GM12878 (cell line): ENCODE data around the gene P2RY11. TPM values are rescaled to one million over a fixed set of nuclear protein-coding genes. Genes with fewer than 3 reads are reported as not detected.

ENCODE experiments used
- ATAC-seq: fragments of 200-7000 bp; cut with Tn5 transposase; 3 replicates; pipeline ENCODE4 v1.9.1; 2020; ENCODE audit warnings: mild to moderate bottlenecking, moderate library complexity
- BruUV-seq: library from RNA; stranded (reverse); fragments of 400-500 nt; replicated peaks from 2 replicates; lab custom pipeline; 2021; lab: Mats Ljungman, UMichigan
- CTCF ChIA-PET: fragments of 300-600 bp; sonication (Branson Sonifier 250); formaldehyde crosslinking; extraction: SDS; loops from one replicate; lab custom pipeline; 2021; ENCODE audit warnings: inconsistent platforms; lab: Yijun Ruan, JAX
- POLR2A ChIA-PET: fragments of 350-600 bp; formaldehyde crosslinking; extraction: SDS; loops from one replicate; lab custom pipeline; 2021; ENCODE audit warnings: inconsistent platforms; lab: Charles Lee
- RAD21 ChIA-PET: fragments of 300-600 bp; sonication (Branson Sonifier 250); formaldehyde crosslinking; loops from one replicate; lab custom pipeline; 2023; ENCODE audit warnings: antibody characterized with exemption; ENCODE audit not compliant: unreplicated experiment; lab: Charles Lee
- SMC1A ChIA-PET: fragments of 300-600 bp; sonication (Branson Sonifier 250); formaldehyde crosslinking; loops from one replicate; lab custom pipeline; 2023; ENCODE audit not compliant: unreplicated experiment, uncharacterized antibody; lab: Charles Lee
- DNase-seq: peaks from one replicate; pipeline ENCODE4 v3.0.0-alpha.2; 2011; ENCODE audit warnings: low read depth, low spot score
- FAIRE-seq: peaks from 3 replicates; lab custom pipeline; 2011; peaks lifted over from hg19 to GRCh38; lab: Jason Lieb, UNC
- H2AFZ ChIP-seq: 2 replicates; pipeline ENCODE4 v1.6.0; 2011; ENCODE audit warnings: low read depth, low read length, control low read depth; ENCODE audit not compliant: control insufficient read depth
- H3K27ac ChIP-seq: 2 replicates; pipeline ENCODE4 v1.5.1; 2011; ENCODE audit warnings: control low read depth; ENCODE audit not compliant: control insufficient read depth, insufficient read depth
- H3K27me3 ChIP-seq, 2 experiments: replicated peaks in 1 of 2; 2 replicates each; pipeline versions ENCODE4 v1.6.0 to v1.6.1; 2011; ENCODE audit warnings: low read length in 1 of 2; ENCODE audit not compliant: control insufficient read depth in 2 of 2, insufficient read depth in 2 of 2
- H3K36me3 ChIP-seq, 2 experiments: 2 replicates each; pipeline ENCODE4 v1.5.1; 2011; ENCODE audit warnings: low read length in 1 of 2; ENCODE audit not compliant: control insufficient read depth in 2 of 2, insufficient read depth in 2 of 2
- H3K4me1 ChIP-seq: 2 replicates; pipeline ENCODE4 v1.6.1; 2011; ENCODE audit warnings: mild to moderate bottlenecking, low read length, moderate library complexity, mixed read lengths; ENCODE audit not compliant: control insufficient read depth, insufficient read depth
- H3K4me2 ChIP-seq: 2 replicates; pipeline ENCODE4 v1.6.0; 2011; ENCODE audit warnings: control low read depth; ENCODE audit not compliant: control insufficient read depth, insufficient read depth
- H3K4me3 ChIP-seq: fragments of 200-600 bp; sonication (generic); 2 replicates; pipeline ENCODE4 v1.5.1; 2016
- H3K79me2 ChIP-seq: 2 replicates; pipeline ENCODE4 v1.6.0; 2011; ENCODE audit warnings: low read length; ENCODE audit not compliant: control insufficient read depth, insufficient read depth
- H3K9ac ChIP-seq: 2 replicates; pipeline ENCODE4 v1.8.0; 2011; ENCODE audit warnings: low read length, control low read depth, mixed read lengths; ENCODE audit not compliant: control insufficient read depth, insufficient read depth
- H3K9me3 ChIP-seq: replicated peaks from 3 replicates; pipeline ENCODE4 v1.5.1; 2011; ENCODE audit warnings: mild to moderate bottlenecking, low read length; ENCODE audit not compliant: control insufficient read depth, insufficient read depth
- H4K20me1 ChIP-seq: 2 replicates; pipeline ENCODE4 v1.6.0; 2011; ENCODE audit not compliant: control insufficient read depth, insufficient read depth
- ATF7 ChIP-seq: fragments of 450-650 bp; IDR thresholded peaks from 2 replicates; pipeline ENCODE4 v1.6.1; 2016; ENCODE audit warnings: low read depth, mild to moderate bottlenecking
- ETV6 ChIP-seq, 2 experiments: fragments of 450-650 bp in 1 of 2; IDR thresholded peaks in 1 of 2; conservative IDR thresholded peaks in 1 of 2; 2 replicates each; pipeline ENCODE4 v1.6.1; 2014; ENCODE audit warnings: antibody characterized with exemption in 1 of 2, borderline replicate concordance in 1 of 2, low read depth in 1 of 2, mild to moderate bottlenecking in 1 of 2, moderate library complexity in 1 of 2
- MEF2B ChIP-seq: fragments of 450-650 bp; IDR thresholded peaks from 2 replicates; pipeline ENCODE4 v1.6.1; 2018; ENCODE audit warnings: mild to moderate bottlenecking, moderate library complexity; ENCODE audit not compliant: partially characterized antibody, poor library complexity, severe bottlenecking
- MTA3 ChIP-seq: IDR thresholded peaks from 2 replicates; pipeline ENCODE4 v1.6.1; 2012; ENCODE audit warnings: low read length, inconsistent platforms, borderline replicate concordance
- NFYA ChIP-seq: IDR thresholded peaks from 2 replicates; pipeline ENCODE4 v1.6.1; 2011; ENCODE audit warnings: low read depth, mild to moderate bottlenecking, low read length, improper control_type of control experiment, borderline replicate concordance
- PKNOX1 ChIP-seq: fragments of 450-650 bp; IDR thresholded peaks from 2 replicates; pipeline ENCODE4 v1.6.1; 2016; ENCODE audit warnings: mild to moderate bottlenecking
- SPI1 ChIP-seq: IDR thresholded peaks from 2 replicates; pipeline ENCODE4 v1.6.1; 2011; ENCODE audit warnings: low read depth, mild to moderate bottlenecking, low read length, moderate library complexity, borderline replicate concordance; ENCODE audit not compliant: insufficient read depth
- TCF12 ChIP-seq: IDR thresholded peaks from 2 replicates; pipeline ENCODE4 v1.6.1; 2011; ENCODE audit warnings: low read depth, mild to moderate bottlenecking, low read length
- ZNF207 ChIP-seq: fragments of 450-650 bp; IDR thresholded peaks from 2 replicates; pipeline ENCODE4 v1.6.1; 2014; ENCODE audit warnings: antibody characterized with exemption, mild to moderate bottlenecking, borderline replicate concordance
- ZNF274 ChIP-seq: IDR thresholded peaks from one replicate; pipeline ENCODE4 v1.8.0; 2011; ENCODE audit not compliant: insufficient read length, insufficient read depth
- ZNF384 ChIP-seq: IDR thresholded peaks from 2 replicates; pipeline ENCODE4 v1.6.1; 2012; ENCODE audit warnings: low read depth, mild to moderate bottlenecking, low read length, improper control_type of control experiment, borderline replicate concordance
- WGBS: methylation state at CpG from one replicate; pipeline ENCODE4 v1.1.6; 2016; ENCODE audit warnings: low lambda C conversion rate; ENCODE audit not compliant: insufficient replicate concordance, insufficient coverage; ENCODE audit errors: missing lambda C conversion rate; 5-methylcytosine and 5-hydroxymethylcytosine counted together
- in situ Hi-C: fragments of 300-500 bp; cut with MboI; formaldehyde crosslinking; loops from 9 replicates; pipeline ENCODE4 v1.14.3; 2018; ENCODE audit warnings: mixed read lengths
- intact Hi-C: fragments of 100-400 bp; cut with micrococcal nuclease; formaldehyde crosslinking; loops from one replicate; pipeline ENCODE4 v1.14.2; 2022; ENCODE audit not compliant: unreplicated experiment
- polyA plus RNA-seq, 11 experiments: library from polyadenylated mRNA; depleted of rRNA in 4 of 11; unstranded in 6 of 11; stranded (reverse) in 5 of 11; fragments of >200 nt; fragmentation: Nextera tagmentation in 4 of 11; fragmentation: Illumina TruSeq in 1 of 11; extraction: Ambion mirVana in 4 of 11; extraction: Trizol in 1 of 11; gene quantifications; 1 replicate in 1 of 11; 2 replicates in 10 of 11; pipeline versions ENCODE4 v1.2.1 to v1.2.3, GENCODE V29; 2011 to 2016; ENCODE audit warnings: inconsistent platforms in 2 of 11, missing spikeins in 2 of 11, low read depth in 1 of 11
- total RNA-seq, 4 experiments: library from RNA; depleted of rRNA in 3 of 4; stranded (reverse); fragments of >200 nt in 3 of 4; fragmentation: Illumina TruSeq in 1 of 4; extraction: Trizol in 1 of 4; gene quantifications; 2 replicates each; pipeline versions ENCODE4 v1.2.1 to v1.2.3, GENCODE V29; 2013 to 2021

Gene P2RY11
- total and polyA plus RNA-seq, 10 of the 15 experiments (the other 5 are each of a cell fraction or from before 2014, with no cell fraction given) = 0.14 to 46.5 (median 7.6) TPM

DNA sequence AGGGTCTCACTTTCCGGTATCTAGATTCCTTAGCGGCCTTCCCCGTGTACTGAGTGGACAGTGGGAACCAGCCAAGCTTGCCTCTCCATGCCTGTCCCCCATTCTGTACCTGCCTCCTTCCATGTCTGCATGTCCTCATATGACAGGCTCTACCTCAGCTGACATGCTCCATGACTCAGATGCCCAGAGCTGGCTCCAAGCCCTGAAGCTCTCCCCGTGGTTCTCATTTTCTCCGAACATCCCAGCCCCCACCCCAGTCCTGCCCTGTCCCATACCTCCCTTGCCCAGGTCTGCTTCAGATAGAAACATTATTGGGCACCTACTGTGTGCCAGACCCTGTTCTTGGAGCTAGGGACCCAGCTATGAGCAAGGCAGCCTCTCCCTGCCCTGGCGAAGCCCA is 42.4 kb upstream of the P2RY11 start:
- ChIA-PET SMC1A (no interaction called here), POLR2A (no interaction called here), CTCF (no interaction called here), RAD21 (no interaction called here)
- Histone ChIP-seq H3K79me2 (no peaks in the 10 kb centered on the region), H3K27me3 (no peaks in the 10 kb centered on the region; a peak in 1 of 4 replicates), H3K27ac (no peak overlapping the region), H3K9me3 (peaks cover 4% of the 10 kb centered on the region; the same call in 2 of the 3 replicates), H3K9ac (no peak overlapping the region), H3K4me2 (no peak overlapping the region), H4K20me1 (no peaks in the 10 kb centered on the region), H3K4me1 (no peaks in the 10 kb centered on the region), H3K36me3 (no peaks in the 10 kb centered on the region), H2AFZ (no peak overlapping the region), H3K4me3 (no peak overlapping the region)
- WGBS = 50% methylated on average over 6 of the region's 6 CpGs
- BruUV-seq = no TSS peak
- TF ChIP-seq TCF12 (no peak), ZNF207 (no peak), NFYA (no peak), ZNF384 (no peak), PKNOX1 (no peak), MEF2B (no peak), ATF7 (no peak), MTA3 (no peak), ZNF274 (no peak), SPI1 (no peak), ETV6 (conservative IDR thresholded peaks at IDR 0.05 in 1 of 2, IDR thresholded peaks at IDR 0.05 in 1 of 2; ENCODE audit: borderline replicate concordance in 1 of 2, low read depth in 1 of 2) (no peak)
- in situ Hi-C loops (no loop called here), intact Hi-C loops (no loop called here)
- DNase-seq (no peak), FAIRE-seq (no peak), ATAC-seq (no peak)
